BJ (cell line): ENCODE measurements around the gene TBL1XR1. TPM values are rescaled to one million over a fixed set of nuclear protein-coding genes. Genes with fewer than 3 reads are reported as not detected.

Source experiments
- CTCF ChIA-PET: fragments of 350-600 bp; formaldehyde crosslinking; extraction: SDS; loops from one replicate; lab custom pipeline; 2021; ENCODE audit warnings: antibody characterized with exemption, inconsistent platforms; lab: Yijun Ruan, JAX
- POLR2A ChIA-PET: fragments of 300-600 bp; sonication (Branson Sonifier 250); formaldehyde crosslinking; extraction: SDS; loops from one replicate; lab custom pipeline; 2021; ENCODE audit warnings: antibody characterized with exemption; lab: Charles Lee
- DNase-seq: peaks from one replicate; pipeline ENCODE4 v3.0.0-alpha.2; 2011; ENCODE audit warnings: low read depth
- H3K27me3 ChIP-seq: 2 replicates; pipeline ENCODE4 v1.6.0; 2011; ENCODE audit warnings: low read length; ENCODE audit not compliant: control insufficient read depth, insufficient read depth
- H3K36me3 ChIP-seq: 2 replicates; pipeline ENCODE4 v1.5.1; 2011; ENCODE audit warnings: low read length; ENCODE audit not compliant: control insufficient read depth, insufficient read depth
- H3K4me3 ChIP-seq: 2 replicates; pipeline ENCODE4 v1.5.1; 2011; ENCODE audit warnings: low read depth, mild to moderate bottlenecking, control low read depth, low read length
- CTCF ChIP-seq: IDR thresholded peaks from 2 replicates; pipeline ENCODE4 v1.5.1; 2011; ENCODE audit warnings: low read depth, mild to moderate bottlenecking, control low read depth, inconsistent platforms, low read length, moderate library complexity; ENCODE audit not compliant: insufficient read depth
- polyA plus RNA-seq: library from polyadenylated mRNA; depleted of rRNA; stranded (reverse); fragments of >200 nt; gene quantifications from 2 replicates; pipeline ENCODE4 v1.2.3, GENCODE V29; 2011

The TBL1XR1 gene
- polyA plus RNA-seq, 1 experiment = 95.4 TPM

- H3K27me3 ChIP-seq = no peaks in the 10 kb centered on the region
- CTCF ChIA-PET = interaction anchor here (0.6 to 0.7 kb wide), 2 partner anchors 410 to 536 kb away, joined by 3 read pairs; no protein-coding TSS in a partner anchor
- no peaks in the 10 kb centered on the region for H3K36me3 ChIP-seq
- POLR2A ChIA-PET = no interaction called here
- H3K4me3 ChIP-seq = no peak overlapping the region
- TF ChIP-seq CTCF = no peak
- no peak for DNase-seq
Observed at GRCh38 chr3:177179281-177180067, 17.8 kb downstream of the TBL1XR1 start.

- H3K36me3 ChIP-seq = no peaks in the 10 kb centered on the region
- no peak for TF ChIP-seq CTCF
- H3K27me3 ChIP-seq = no peaks in the 10 kb centered on the region
- H3K4me3 ChIP-seq = no peak overlapping the region
- no peak for DNase-seq
- CTCF ChIA-PET = no interaction called here
- POLR2A ChIA-PET = no interaction called here
Observed at GRCh38 chr3:177177749-177178221, 19.5 kb downstream of the TBL1XR1 start.

GRCh38 chr3:177174607-177175170 lies 22.6 kb downstream of the TBL1XR1 start:
- CTCF ChIA-PET = no interaction called here
- TF ChIP-seq CTCF = no peak
- no peak overlapping the region for H3K4me3 ChIP-seq
- POLR2A ChIA-PET = interaction anchor here (0.6 kb wide), 1 partner anchor 51 kb away, joined by 3 read pairs; no protein-coding TSS in a partner anchor
- no peaks in the 10 kb centered on the region for H3K27me3 ChIP-seq
- H3K36me3 ChIP-seq = no peaks in the 10 kb centered on the region
- no peak for DNase-seq

- TF ChIP-seq CTCF = no peak
- Histone ChIP-seq H3K4me3 (no peak overlapping the region), H3K27me3 (no peaks in the 10 kb centered on the region), H3K36me3 (no peaks in the 10 kb centered on the region)
- CTCF ChIA-PET = interaction anchor here (1.4 kb wide), 1 partner anchor 23 kb away, joined by 3 read pairs; no protein-coding TSS in a partner anchor
- POLR2A ChIA-PET = no interaction called here
- no peak for DNase-seq
Observed at GRCh38 chr3:177169936-177170722, 27.2 kb downstream of the TBL1XR1 start.
